ENCODE results near the gene AGTPBP1. TPM values are rescaled to one million over a fixed set of nuclear protein-coding genes. Genes with fewer than 3 reads are reported as not detected.

The AGTPBP1 gene
- total and polyA plus RNA-seq, 2 donors from 2014 or later = 4.1 to 25.8 TPM

DNA sequence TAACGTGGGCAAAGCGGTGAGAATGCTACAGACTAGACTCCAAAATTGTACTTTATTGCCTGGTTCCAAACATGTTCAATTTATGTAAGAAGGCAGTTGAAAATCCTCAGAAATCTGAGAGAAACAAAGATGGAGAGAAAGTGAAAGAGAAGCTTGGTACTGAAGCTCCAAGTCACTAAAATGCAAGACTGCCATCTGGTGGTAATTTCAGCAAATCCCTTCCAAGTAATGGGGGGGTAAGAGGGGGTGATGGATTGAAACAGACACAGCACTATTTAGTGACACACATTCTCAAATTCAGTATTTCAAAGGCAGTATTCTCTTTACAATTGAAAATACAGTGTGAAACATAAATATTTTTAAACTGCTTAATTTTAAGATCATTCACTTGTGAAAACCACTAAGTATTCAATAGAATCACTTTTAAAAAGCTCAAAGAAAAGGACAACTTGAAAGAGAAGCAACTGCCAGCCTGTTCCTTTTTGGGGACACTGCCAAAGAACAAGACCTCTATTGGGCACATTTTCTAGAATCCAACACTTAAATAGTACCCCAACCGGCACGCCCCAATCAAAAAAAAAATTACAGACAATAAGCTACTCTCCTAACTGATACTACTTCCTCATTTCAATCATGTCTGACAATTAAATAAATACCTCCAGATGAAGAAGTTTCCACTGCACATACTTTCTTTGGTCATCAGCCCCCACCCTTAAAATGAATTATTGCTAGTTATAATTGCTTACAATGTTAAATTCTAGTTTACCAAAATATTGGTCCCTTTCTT is 131.5 kb downstream of the AGTPBP1 start:
- Histone ChIP-seq H3K36me3 (ENCODE audit: control insufficient read depth in 2 of 3, insufficient read depth in 3 of 3, low read length in 3 of 3) (no peaks in the 10 kb centered on the region), H3K27me3 (ENCODE audit: control insufficient read depth, insufficient read depth, low read length) (no peaks in the 10 kb centered on the region), H3K9ac (ENCODE audit: low read length in 3 of 3) (peak overlapping the region in 2 of 3 donors; percentile 11 to 34), H3K27ac (ENCODE audit: low read depth in 2 of 2, low read length in 2 of 2) (no peak overlapping the region), H3K9me3 (ENCODE audit: control insufficient read depth in 2 of 3, insufficient read depth in 1 of 3, low read length in 3 of 3) (no peaks in the 10 kb centered on the region), H3K4me1 (ENCODE audit: control insufficient read depth in 2 of 3, insufficient read depth in 2 of 3, low read depth in 1 of 3, low read length in 3 of 3) (no peaks in the 10 kb centered on the region), H3K4me3 (ENCODE audit: low read length in 3 of 3) (peak overlapping the region; percentile 38 to 58 (median 53))
- intact Hi-C loops (cut with DNase I) = no loop called here
- TF ChIP-seq, protein P1, sequence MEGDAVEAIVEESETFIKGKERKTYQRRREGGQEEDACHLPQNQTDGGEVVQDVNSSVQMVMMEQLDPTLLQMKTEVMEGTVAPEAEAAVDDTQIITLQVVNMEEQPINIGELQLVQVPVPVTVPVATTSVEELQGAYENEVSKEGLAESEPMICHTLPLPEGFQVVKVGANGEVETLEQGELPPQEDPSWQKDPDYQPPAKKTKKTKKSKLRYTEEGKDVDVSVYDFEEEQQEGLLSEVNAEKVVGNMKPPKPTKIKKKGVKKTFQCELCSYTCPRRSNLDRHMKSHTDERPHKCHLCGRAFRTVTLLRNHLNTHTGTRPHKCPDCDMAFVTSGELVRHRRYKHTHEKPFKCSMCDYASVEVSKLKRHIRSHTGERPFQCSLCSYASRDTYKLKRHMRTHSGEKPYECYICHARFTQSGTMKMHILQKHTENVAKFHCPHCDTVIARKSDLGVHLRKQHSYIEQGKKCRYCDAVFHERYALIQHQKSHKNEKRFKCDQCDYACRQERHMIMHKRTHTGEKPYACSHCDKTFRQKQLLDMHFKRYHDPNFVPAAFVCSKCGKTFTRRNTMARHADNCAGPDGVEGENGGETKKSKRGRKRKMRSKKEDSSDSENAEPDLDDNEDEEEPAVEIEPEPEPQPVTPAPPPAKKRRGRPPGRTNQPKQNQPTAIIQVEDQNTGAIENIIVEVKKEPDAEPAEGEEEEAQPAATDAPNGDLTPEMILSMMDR (IDR thresholded peaks at IDR 0.05; ENCODE audit: borderline replicate concordance, extremely low read depth, insufficient read depth) = peak; percentile 83
- DNase-seq = peak in 4 of 5 donors; percentile 46 to 93 (median 70)
- peak; percentile 96 for FAIRE-seq

DNA sequence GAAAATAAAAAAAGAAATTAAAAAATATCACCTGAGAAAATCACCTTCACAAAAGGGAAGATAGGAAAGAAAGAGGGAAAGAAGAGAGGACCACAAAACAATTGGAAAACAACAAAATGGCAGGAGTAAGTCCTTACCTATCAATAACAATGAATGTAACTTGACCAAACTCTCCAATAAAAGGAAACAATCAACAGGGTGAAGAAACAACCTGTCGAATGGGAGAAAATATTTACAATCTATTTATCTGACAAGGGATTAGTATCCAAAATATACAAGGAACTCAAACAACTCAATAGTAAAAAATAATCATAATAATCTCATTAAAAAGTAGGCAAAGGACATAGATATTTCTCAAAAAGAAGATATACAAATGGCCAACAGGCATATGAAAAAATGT is 135.8 kb downstream of the AGTPBP1 start:
- no peaks in the 10 kb centered on the region for H3K36me3 ChIP-seq (ENCODE audit: control insufficient read depth in 2 of 3, insufficient read depth in 3 of 3, low read length in 3 of 3)
- FAIRE-seq = peak; percentile 8
- TF ChIP-seq, protein P1 (IDR thresholded peaks at IDR 0.05; ENCODE audit: borderline replicate concordance, extremely low read depth, insufficient read depth) = no peak
- H3K9ac ChIP-seq (ENCODE audit: low read length in 3 of 3) = no peak overlapping the region
- no peaks in the 10 kb centered on the region for H3K9me3 ChIP-seq (ENCODE audit: control insufficient read depth in 2 of 3, insufficient read depth in 1 of 3, low read length in 3 of 3)
- H3K27ac ChIP-seq (ENCODE audit: low read depth in 2 of 2, low read length in 2 of 2) = no peak overlapping the region
- no peaks in the 10 kb centered on the region for H3K4me1 ChIP-seq (ENCODE audit: control insufficient read depth in 2 of 3, insufficient read depth in 2 of 3, low read depth in 1 of 3, low read length in 3 of 3)
- DNase-seq = no peak
- intact Hi-C loops (cut with DNase I) = loop anchor here (10.0 kb wide), 1 partner anchor 1211 kb away; no protein-coding TSS in a partner anchor
- H3K27me3 ChIP-seq (ENCODE audit: control insufficient read depth, insufficient read depth, low read length) = no peaks in the 10 kb centered on the region
- H3K4me3 ChIP-seq (ENCODE audit: low read length in 3 of 3) = no peak overlapping the region

DNA sequence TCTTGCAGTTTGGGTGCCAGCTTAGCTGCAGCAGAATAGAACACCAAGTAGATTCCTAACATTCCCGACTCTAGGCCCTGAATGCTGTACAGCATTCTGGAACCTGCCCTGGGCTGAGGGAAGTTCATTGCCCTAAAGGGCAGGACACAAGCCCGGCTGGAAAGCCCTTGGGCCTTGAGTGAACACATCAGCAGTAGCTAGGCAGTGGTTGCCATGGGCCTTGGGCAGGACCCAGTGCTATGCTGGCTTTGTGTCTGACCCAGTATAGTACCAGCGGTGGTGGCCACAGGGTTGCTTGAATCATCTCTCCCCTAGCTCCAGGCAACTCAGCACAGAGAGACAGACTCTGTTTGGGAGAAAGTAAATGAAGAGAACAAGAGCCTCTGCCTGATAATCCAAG is 137.8 kb downstream of the AGTPBP1 start:
- Histone ChIP-seq H3K36me3 (ENCODE audit: control insufficient read depth in 2 of 3, insufficient read depth in 3 of 3, low read length in 3 of 3) (no peaks in the 10 kb centered on the region), H3K9me3 (ENCODE audit: control insufficient read depth in 2 of 3, insufficient read depth in 1 of 3, low read length in 3 of 3) (no peaks in the 10 kb centered on the region), H3K27me3 (ENCODE audit: control insufficient read depth, insufficient read depth, low read length) (no peaks in the 10 kb centered on the region), H3K27ac (ENCODE audit: low read depth in 2 of 2, low read length in 2 of 2) (no peak overlapping the region), H3K4me1 (ENCODE audit: control insufficient read depth in 2 of 3, insufficient read depth in 2 of 3, low read depth in 1 of 3, low read length in 3 of 3) (no peaks in the 10 kb centered on the region), H3K9ac (ENCODE audit: low read length in 3 of 3) (no peak overlapping the region), H3K4me3 (ENCODE audit: low read length in 3 of 3) (no peak overlapping the region)
- DNase-seq (no peak), FAIRE-seq (no peak)
- TF ChIP-seq, protein P1 (IDR thresholded peaks at IDR 0.05; ENCODE audit: borderline replicate concordance, extremely low read depth, insufficient read depth) = no peak
- intact Hi-C loops (cut with DNase I) = loop anchor here (10.0 kb wide), 1 partner anchor 1209 kb away; no protein-coding TSS in a partner anchor
